ENCODE measurements around the gene TMEM185A.
"Not testable (repeated sequence)": the region's sequence is repeated elsewhere in the genome, so short reads cannot be mapped to it uniquely, and the experiment has no call there.

Gene TMEM185A

GRCh38 chrX:149563359-149563758, 68.2 kb downstream of the TMEM185A start:
- in situ Hi-C loops (cut with MboI; ENCODE audit: low sequenced_read_pairs, unreplicated experiment) = no loop called here
- TF ChIP-seq, protein P1, sequence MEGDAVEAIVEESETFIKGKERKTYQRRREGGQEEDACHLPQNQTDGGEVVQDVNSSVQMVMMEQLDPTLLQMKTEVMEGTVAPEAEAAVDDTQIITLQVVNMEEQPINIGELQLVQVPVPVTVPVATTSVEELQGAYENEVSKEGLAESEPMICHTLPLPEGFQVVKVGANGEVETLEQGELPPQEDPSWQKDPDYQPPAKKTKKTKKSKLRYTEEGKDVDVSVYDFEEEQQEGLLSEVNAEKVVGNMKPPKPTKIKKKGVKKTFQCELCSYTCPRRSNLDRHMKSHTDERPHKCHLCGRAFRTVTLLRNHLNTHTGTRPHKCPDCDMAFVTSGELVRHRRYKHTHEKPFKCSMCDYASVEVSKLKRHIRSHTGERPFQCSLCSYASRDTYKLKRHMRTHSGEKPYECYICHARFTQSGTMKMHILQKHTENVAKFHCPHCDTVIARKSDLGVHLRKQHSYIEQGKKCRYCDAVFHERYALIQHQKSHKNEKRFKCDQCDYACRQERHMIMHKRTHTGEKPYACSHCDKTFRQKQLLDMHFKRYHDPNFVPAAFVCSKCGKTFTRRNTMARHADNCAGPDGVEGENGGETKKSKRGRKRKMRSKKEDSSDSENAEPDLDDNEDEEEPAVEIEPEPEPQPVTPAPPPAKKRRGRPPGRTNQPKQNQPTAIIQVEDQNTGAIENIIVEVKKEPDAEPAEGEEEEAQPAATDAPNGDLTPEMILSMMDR (IDR thresholded peaks at IDR 0.05; ENCODE audit: borderline replicate concordance, control extremely low read depth, extremely low read depth, insufficient read depth, missing control alignments) = no peak
- no peak for DNase-seq (ENCODE audit: low spot score)

DNA sequence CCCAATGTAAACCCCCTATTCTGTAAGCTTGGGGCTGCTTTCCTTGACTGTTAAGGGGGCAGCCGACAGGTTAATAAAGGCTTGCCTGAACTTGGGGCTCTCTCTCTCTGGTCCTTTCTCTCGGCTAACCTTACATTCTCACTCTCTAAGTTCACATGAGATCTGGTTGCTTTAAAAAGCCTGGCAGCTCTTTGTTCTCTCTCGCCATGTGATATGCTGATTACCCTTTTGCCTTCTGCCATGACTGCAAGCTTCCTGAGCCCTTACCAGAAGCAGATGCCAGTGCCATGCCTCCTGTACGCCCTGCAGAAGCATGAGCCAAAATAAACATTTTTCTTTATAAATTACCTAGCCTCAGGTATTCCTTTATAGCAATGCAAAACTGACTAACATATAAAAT, 76.3 kb downstream of the TMEM185A start:
- DNase-seq (ENCODE audit: low spot score); in situ Hi-C loops (cut with MboI; ENCODE audit: low sequenced_read_pairs, unreplicated experiment): not testable (repeated sequence)

- in situ Hi-C loops (cut with MboI; ENCODE audit: low sequenced_read_pairs, unreplicated experiment); DNase-seq (ENCODE audit: low spot score): not testable (repeated sequence)
These were observed 79.7 kb downstream of the TMEM185A start for GRCh38 chrX:149551939-149552248.

DNA sequence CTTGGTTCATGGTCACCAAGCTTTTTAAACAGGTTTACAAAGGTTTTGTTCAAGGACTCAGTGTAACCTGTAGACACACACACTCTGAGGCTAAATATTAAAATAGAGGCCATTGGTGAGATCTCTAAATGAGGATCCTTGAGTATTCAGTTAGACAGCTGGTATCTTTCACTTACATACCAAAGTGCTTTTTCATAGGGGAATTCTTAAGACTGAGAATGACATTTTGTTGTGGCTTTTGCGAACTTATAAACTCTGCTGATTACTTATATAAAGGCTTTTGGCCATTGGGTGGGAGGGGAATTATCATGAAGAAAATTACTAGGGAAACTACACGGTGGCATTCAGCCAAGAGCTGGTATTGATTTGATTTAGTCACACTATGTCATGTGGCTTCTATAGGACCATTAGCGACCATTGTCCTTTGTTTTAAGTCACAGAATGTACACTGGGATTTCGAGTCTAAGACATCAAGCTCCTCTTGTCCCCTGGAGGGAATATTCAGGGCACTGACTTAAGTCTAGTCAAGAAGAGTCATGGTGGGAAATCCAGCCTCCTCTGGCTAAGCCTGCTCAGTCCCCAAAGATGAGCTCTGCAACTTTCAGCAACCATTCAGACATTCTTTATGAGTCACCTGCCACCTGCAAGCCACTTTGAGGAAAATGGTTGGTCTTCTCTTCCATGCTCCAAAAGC, 80.2 kb downstream of the TMEM185A start:
- DNase-seq (ENCODE audit: low spot score); in situ Hi-C loops (cut with MboI; ENCODE audit: low sequenced_read_pairs, unreplicated experiment): not testable (repeated sequence)

DNA sequence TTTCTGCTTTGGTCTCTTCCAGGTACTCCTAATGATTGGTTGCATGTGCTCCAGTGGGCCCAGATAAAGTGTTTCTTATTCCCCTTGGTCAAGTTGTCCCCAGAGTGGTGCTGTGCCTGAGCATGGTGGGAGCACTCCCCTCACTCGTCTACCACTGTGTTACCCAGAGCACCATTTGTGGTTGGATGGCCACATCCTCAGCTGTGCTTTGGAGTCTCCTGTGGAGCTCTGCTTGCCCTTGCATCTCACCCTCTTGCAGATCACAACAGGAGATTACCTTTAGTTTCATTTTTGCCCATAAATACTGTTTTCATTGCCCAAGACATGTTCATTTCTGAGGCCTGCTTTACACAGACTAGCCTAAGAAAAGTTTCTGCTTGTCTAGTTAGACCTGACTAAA, 81.1 kb downstream of the TMEM185A start:
- in situ Hi-C loops (cut with MboI; ENCODE audit: low sequenced_read_pairs, unreplicated experiment); DNase-seq (ENCODE audit: low spot score): not testable (repeated sequence)

GRCh38 chrX:149549701-149550100, 81.9 kb downstream of the TMEM185A start, which contains the start of gene HSFX3:
Gene HSFX3 (minus strand): TSS chrX:149549924. CDS start chrX:149549852, 72 bp downstream.
- in situ Hi-C loops (cut with MboI; ENCODE audit: low sequenced_read_pairs, unreplicated experiment); DNase-seq (ENCODE audit: low spot score): not testable (repeated sequence)

- DNase-seq (ENCODE audit: low spot score); in situ Hi-C loops (cut with MboI; ENCODE audit: low sequenced_read_pairs, unreplicated experiment): not testable (repeated sequence)
These were observed 83.8 kb downstream of the TMEM185A start for GRCh38 chrX:149547782-149548181.

DNA sequence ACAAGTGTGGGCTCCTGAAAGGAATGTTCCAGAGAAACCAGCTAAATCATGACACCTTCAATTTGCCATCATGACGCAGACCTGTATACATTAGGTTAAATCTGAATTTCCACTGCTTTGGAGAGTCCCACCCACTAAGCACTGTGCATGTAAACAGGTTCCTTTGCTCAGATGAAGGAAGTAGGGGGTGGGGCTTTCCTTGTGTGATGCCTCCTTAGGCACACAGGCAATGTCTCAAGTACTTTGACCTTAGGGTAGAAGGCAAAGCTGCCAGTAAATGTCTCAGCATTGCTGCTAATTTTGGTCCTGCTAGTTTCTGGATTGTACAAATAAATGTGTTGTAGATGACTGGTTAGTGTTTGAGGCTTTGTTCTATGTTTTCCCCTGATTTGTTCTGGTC, 84.6 kb downstream of the TMEM185A start:
- in situ Hi-C loops (cut with MboI; ENCODE audit: low sequenced_read_pairs, unreplicated experiment); DNase-seq (ENCODE audit: low spot score): not testable (repeated sequence)

Data from GM13976 (cell line).